Endothelial cell of umbilical vein (primary cell): ENCODE measurements around the gene OR5L2. TPM values are rescaled to one million over a fixed set of nuclear protein-coding genes. Genes with fewer than 3 reads are reported as not detected.

Experiments
- BruUV-seq: library from RNA; stranded (reverse); fragments of 400-500 nt; replicated peaks from 2 replicates; lab custom pipeline; 2021; lab: Mats Ljungman, UMichigan
- CTCF ChIA-PET: fragments of 300-600, 350-600 bp; sonication (Branson Sonifier 250); formaldehyde crosslinking; loops from one replicate; lab custom pipeline; 2021; ENCODE audit warnings: antibody characterized with exemption, inconsistent platforms; lab: Charles Lee
- POLR2A ChIA-PET: fragments of 300-600, 350-600 bp; sonication (Branson Sonifier 250); formaldehyde crosslinking; loops from one replicate; lab custom pipeline; 2021; ENCODE audit warnings: antibody characterized with exemption, inconsistent platforms; lab: Charles Lee
- DNase-seq: peaks from one replicate; pipeline ENCODE4 v3.0.0-alpha.2; 2011; ENCODE audit warnings: low read depth, low spot score
- FAIRE-seq: peaks from 2 replicates; lab custom pipeline; 2011; peaks lifted over from hg19 to GRCh38; lab: Jason Lieb, UNC
- H2AFZ ChIP-seq: 2 replicates; pipeline ENCODE4 v1.6.0; 2012; ENCODE audit warnings: low read depth, low read length, control low read depth, inconsistent platforms
- H3K27ac ChIP-seq: 2 replicates; pipeline ENCODE4 v1.5.1; 2011; ENCODE audit warnings: low read depth, mild to moderate bottlenecking, control low read depth, low read length, moderate library complexity; ENCODE audit not compliant: insufficient read depth
- H3K27me3 ChIP-seq, 2 experiments: 2 replicates each; pipeline versions ENCODE4 v1.6.0 to v1.6.1; 2011; ENCODE audit warnings: low read length in 2 of 2, mixed read lengths in 1 of 2; ENCODE audit not compliant: control insufficient read depth in 2 of 2, insufficient read depth in 2 of 2
- H3K36me3 ChIP-seq, 2 experiments: 2 replicates in 1 of 2; 3 replicates in 1 of 2; pipeline ENCODE4 v1.5.1; 2011; ENCODE audit warnings: low read length in 2 of 2, mild to moderate bottlenecking in 1 of 2, moderate library complexity in 1 of 2; ENCODE audit not compliant: control insufficient read depth in 2 of 2, insufficient read depth in 2 of 2; ENCODE audit errors: extremely low read depth in 1 of 2
- H3K4me1 ChIP-seq: 3 replicates; pipeline ENCODE4 v1.5.1; 2011; ENCODE audit warnings: mild to moderate bottlenecking, low read length; ENCODE audit not compliant: control insufficient read depth, insufficient read depth; ENCODE audit errors: extremely low read depth
- H3K4me2 ChIP-seq: 2 replicates; pipeline ENCODE4 v1.6.1; 2011; ENCODE audit warnings: low read length, control low read depth, mixed read lengths; ENCODE audit not compliant: insufficient read depth
- H3K4me3 ChIP-seq, 3 experiments: fragments of 200-600 bp in 1 of 3; sonication (generic), shearing (Covaris generic) in 1 of 3; replicated peaks in 1 of 3; 2 replicates each; pipeline ENCODE4 v1.5.1; 2011 to 2016; ENCODE audit warnings: control low read depth in 3 of 3, low read length in 3 of 3, mild to moderate bottlenecking in 2 of 3, inconsistent platforms in 1 of 3, low read depth in 1 of 3, moderate library complexity in 1 of 3; ENCODE audit not compliant: insufficient read depth in 1 of 3
- H3K79me2 ChIP-seq: 2 replicates; pipeline ENCODE4 v1.6.0; 2012; ENCODE audit warnings: low read length, inconsistent platforms; ENCODE audit not compliant: control insufficient read depth, insufficient read depth
- H3K9ac ChIP-seq: replicated peaks from 2 replicates; pipeline ENCODE3; 2011; ENCODE audit warnings: low read length, control low read depth; ENCODE audit not compliant: insufficient read depth; ENCODE audit errors: extremely low read depth
- H3K9me1 ChIP-seq: replicated peaks from 3 replicates; pipeline ENCODE4 v1.6.0; 2011; ENCODE audit warnings: mild to moderate bottlenecking, low read length; ENCODE audit not compliant: control insufficient read depth, insufficient read depth; ENCODE audit errors: extremely low read depth
- H3K9me3 ChIP-seq: replicated peaks from 2 replicates; pipeline ENCODE4 v1.5.1; 2012; ENCODE audit warnings: low read length, inconsistent platforms; ENCODE audit not compliant: control insufficient read depth, insufficient read depth
- H4K20me1 ChIP-seq: replicated peaks from 2 replicates; pipeline ENCODE3; 2011; ENCODE audit warnings: mild to moderate bottlenecking, low read length; ENCODE audit not compliant: control insufficient read depth, insufficient read depth; ENCODE audit errors: extremely low read depth
- EZH2 ChIP-seq: IDR thresholded peaks from 2 replicates; pipeline ENCODE4 v1.6.1; 2012; ENCODE audit warnings: borderline replicate concordance, low read depth, mild to moderate bottlenecking, moderate library complexity, low read length, inconsistent platforms; ENCODE audit not compliant: severe bottlenecking
- FOS ChIP-seq: IDR thresholded peaks from 2 replicates; pipeline ENCODE4 v1.6.1; 2011; ENCODE audit warnings: mild to moderate bottlenecking, low read length, moderate library complexity, borderline replicate concordance; ENCODE audit not compliant: insufficient read depth
- GATA2 ChIP-seq: IDR thresholded peaks from 2 replicates; pipeline ENCODE4 v1.7.0; 2011; ENCODE audit warnings: low read depth, mild to moderate bottlenecking, moderate library complexity, mixed read lengths, low read length; ENCODE audit not compliant: insufficient read length, insufficient read depth
- JUN ChIP-seq: IDR thresholded peaks from 2 replicates; pipeline ENCODE4 v1.6.1; 2011; ENCODE audit warnings: borderline replicate concordance, low read depth; ENCODE audit not compliant: insufficient read length, insufficient read depth
- MYC ChIP-seq: IDR thresholded peaks from one replicate; pipeline ENCODE4 v1.6.1; 2011; ENCODE audit warnings: mild to moderate bottlenecking, low read depth, low read length
- POLR2A ChIP-seq: IDR thresholded peaks from 2 replicates; pipeline ENCODE4 v1.6.1; 2012; ENCODE audit warnings: low read depth, mild to moderate bottlenecking, control low read depth, low read length
- POLR2AphosphoS5 ChIP-seq: IDR thresholded peaks from 2 replicates; pipeline ENCODE4 v1.6.1; 2012; ENCODE audit warnings: low read depth, mild to moderate bottlenecking, control low read depth, low read length, moderate library complexity; ENCODE audit not compliant: insufficient read depth
- dilution Hi-C: fragments of 300-500 bp; cut with MboI; formaldehyde crosslinking; loops from one replicate; pipeline ENCODE4 v1.15.0; 2019; ENCODE audit warnings: low sequenced_read_pairs; ENCODE audit not compliant: extremely low pct_ligation_motif_present
- intact Hi-C: fragments of 100-400 bp; cut with micrococcal nuclease; formaldehyde crosslinking; loops from one replicate; pipeline ENCODE4 v1.10.0; 2022
- polyA plus RNA-seq, 4 experiments: library from polyadenylated mRNA; depleted of rRNA in 3 of 4; stranded (reverse) in 3 of 4; unstranded in 1 of 4; fragments of >200 nt; gene quantifications; 2 replicates each; pipeline versions ENCODE4 v1.2.1 to v1.2.3, GENCODE V29; 2011 to 2012; ENCODE audit warnings: missing spikeins in 1 of 4
- total RNA-seq: library from RNA; stranded (reverse); gene quantifications from 2 replicates; pipeline ENCODE4 v1.2.3, GENCODE V29; 2021
- TF ChIP-seq, protein P1 (sequence below): IDR thresholded peaks from 2 replicates; pipeline ENCODE4 v1.6.1; 2011; ENCODE audit not compliant: insufficient read depth, insufficient read length
- TF ChIP-seq, protein P2 (sequence below), 2 donors: IDR thresholded peaks; 1 replicate in 1 of 2; 2 replicates in 1 of 2; pipeline ENCODE4 v1.5.1; 2011; ENCODE audit warnings: low read length in 2 of 2, mild to moderate bottlenecking in 2 of 2, moderate library complexity in 2 of 2, control low read depth in 1 of 2, inconsistent platforms in 1 of 2, low read depth in 1 of 2; ENCODE audit not compliant: insufficient read depth in 1 of 2; ENCODE audit errors: extremely low read depth in 1 of 2

Gene OR5L2
- total and polyA plus RNA-seq, 2 donors (not counting 3 experiments of a cell fraction or from before 2014, with no cell fraction given), result not detected

DNA sequence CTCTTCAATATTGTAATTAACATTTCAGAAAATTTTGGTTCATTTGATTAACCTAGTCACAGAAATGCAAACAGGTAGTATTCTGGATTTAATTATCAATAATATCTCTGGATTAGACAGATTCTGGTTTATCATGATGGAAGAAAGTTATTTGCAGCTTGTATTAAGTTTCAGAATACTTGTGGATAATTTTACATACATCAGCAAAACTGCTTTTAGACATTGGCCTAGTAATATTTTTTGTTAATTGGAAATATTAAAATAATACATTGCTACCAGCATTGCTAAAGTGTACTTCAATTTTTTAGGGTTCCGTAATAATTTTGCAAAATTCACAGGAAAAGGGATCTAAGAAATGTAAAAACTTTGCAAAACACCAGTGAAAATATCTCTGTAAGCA lies 35.4 kb upstream of the OR5L2 start:
- intact Hi-C loops (no loop called here), dilution Hi-C loops (no loop called here)
- no peak for TF ChIP-seq FOS
- TF ChIP-seq GATA2, result no peak
- TF ChIP-seq, protein P1, sequence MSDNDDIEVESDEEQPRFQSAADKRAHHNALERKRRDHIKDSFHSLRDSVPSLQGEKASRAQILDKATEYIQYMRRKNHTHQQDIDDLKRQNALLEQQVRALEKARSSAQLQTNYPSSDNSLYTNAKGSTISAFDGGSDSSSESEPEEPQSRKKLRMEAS, result no peak
- TF ChIP-seq EZH2, result no peak
- no peak for TF ChIP-seq POLR2A
- TF ChIP-seq POLR2AphosphoS5, result no peak
- TF ChIP-seq, protein P2, sequence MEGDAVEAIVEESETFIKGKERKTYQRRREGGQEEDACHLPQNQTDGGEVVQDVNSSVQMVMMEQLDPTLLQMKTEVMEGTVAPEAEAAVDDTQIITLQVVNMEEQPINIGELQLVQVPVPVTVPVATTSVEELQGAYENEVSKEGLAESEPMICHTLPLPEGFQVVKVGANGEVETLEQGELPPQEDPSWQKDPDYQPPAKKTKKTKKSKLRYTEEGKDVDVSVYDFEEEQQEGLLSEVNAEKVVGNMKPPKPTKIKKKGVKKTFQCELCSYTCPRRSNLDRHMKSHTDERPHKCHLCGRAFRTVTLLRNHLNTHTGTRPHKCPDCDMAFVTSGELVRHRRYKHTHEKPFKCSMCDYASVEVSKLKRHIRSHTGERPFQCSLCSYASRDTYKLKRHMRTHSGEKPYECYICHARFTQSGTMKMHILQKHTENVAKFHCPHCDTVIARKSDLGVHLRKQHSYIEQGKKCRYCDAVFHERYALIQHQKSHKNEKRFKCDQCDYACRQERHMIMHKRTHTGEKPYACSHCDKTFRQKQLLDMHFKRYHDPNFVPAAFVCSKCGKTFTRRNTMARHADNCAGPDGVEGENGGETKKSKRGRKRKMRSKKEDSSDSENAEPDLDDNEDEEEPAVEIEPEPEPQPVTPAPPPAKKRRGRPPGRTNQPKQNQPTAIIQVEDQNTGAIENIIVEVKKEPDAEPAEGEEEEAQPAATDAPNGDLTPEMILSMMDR (IDR thresholded peaks at IDR 0.05; ENCODE audit: extremely low read depth in 1 of 2, insufficient read depth in 1 of 2, low read depth in 1 of 2, low read length in 2 of 2), result no peak
- TF ChIP-seq JUN, result no peak
- no peak for TF ChIP-seq MYC
- H3K27me3 ChIP-seq, result no peaks in the 10 kb centered on the region
- H3K4me1 ChIP-seq, result no peaks in the 10 kb centered on the region
- no peaks in the 10 kb centered on the region for H4K20me1 ChIP-seq
- H3K9me1 ChIP-seq, result no peaks in the 10 kb centered on the region
- ChIA-PET POLR2A (no interaction called here), CTCF (no interaction called here)
- no peaks in the 10 kb centered on the region for H3K36me3 ChIP-seq
- H2AFZ ChIP-seq, result no peak overlapping the region
- H3K9me3 ChIP-seq, result no peaks in the 10 kb centered on the region
- H3K4me2 ChIP-seq, result no peak overlapping the region
- H3K79me2 ChIP-seq, result no peaks in the 10 kb centered on the region
- DNase-seq (no peak), FAIRE-seq (no peak)
- H3K27ac ChIP-seq, result no peak overlapping the region
- H3K9ac ChIP-seq, result no peak overlapping the region
- H3K4me3 ChIP-seq, result no peak overlapping the region
- no TSS peak for BruUV-seq
